Naive thymus-derived CD4-positive, alpha-beta T cell (primary cell): ENCODE data around the gene ROR2. TPM values are rescaled to one million over a fixed set of nuclear protein-coding genes. Genes with fewer than 3 reads are reported as not detected.
"Not testable (repeated sequence)": the region's sequence is repeated elsewhere in the genome, so short reads cannot be mapped to it uniquely, and the experiment has no call there.

ENCODE experiments used
- ATAC-seq: fragments of 150-1000 bp; cut with Tn5 transposase; 2 replicates; pipeline ENCODE4 v1.10.0; 2021; ENCODE audit warnings: mild to moderate bottlenecking, moderate library complexity
- CTCF ChIA-PET: fragments of 350-600 bp; sonication (Branson Sonifier 250); formaldehyde crosslinking; loops from one replicate; lab custom pipeline; 2021; ENCODE audit warnings: antibody characterized with exemption; lab: Charles Lee
- POLR2A ChIA-PET: fragments of 350-600 bp; sonication (Branson Sonifier 250); formaldehyde crosslinking; loops from one replicate; lab custom pipeline; 2021; ENCODE audit warnings: antibody characterized with exemption, inconsistent platforms; lab: Charles Lee
- DNase-seq, 9 donors: peaks; one replicate each; pipeline versions ENCODE4 v3.0.0 to v3.0.0-alpha.2; 2020 to 2022; ENCODE audit warnings: mixed read lengths in 1 of 9
- H3K27ac ChIP-seq: one replicate; pipeline ENCODE4 v1.7.0; 2013; ENCODE audit warnings: mild to moderate bottlenecking, low read depth, low read length, moderate library complexity
- H3K27me3 ChIP-seq, 2 donors: one replicate each; pipeline ENCODE4 v1.7.0; 2013; ENCODE audit warnings: low read length in 2 of 2, mild to moderate bottlenecking in 2 of 2, moderate library complexity in 2 of 2; ENCODE audit not compliant: control insufficient read depth in 2 of 2, insufficient read depth in 2 of 2
- H3K36me3 ChIP-seq, 3 experiments: 1 replicate in 2 of 3; 2 replicates in 1 of 3; pipeline ENCODE4 v1.7.0; 2013; ENCODE audit warnings: low read length in 3 of 3, mild to moderate bottlenecking in 3 of 3, moderate library complexity in 1 of 3; ENCODE audit not compliant: insufficient read depth in 3 of 3, control insufficient read depth in 2 of 3
- H3K4me1 ChIP-seq, 2 donors: one replicate each; pipeline ENCODE4 v1.7.0; 2013; ENCODE audit warnings: low read length in 2 of 2, mild to moderate bottlenecking in 2 of 2, moderate library complexity in 1 of 2; ENCODE audit not compliant: control insufficient read depth in 2 of 2, insufficient read depth in 2 of 2
- H3K4me3 ChIP-seq: 2 replicates; pipeline ENCODE4 v1.7.0; 2013; ENCODE audit warnings: mild to moderate bottlenecking, low read length
- H3K9me3 ChIP-seq, 3 experiments: 1 replicate in 2 of 3; 2 replicates in 1 of 3; pipeline ENCODE4 v1.7.0; 2013; ENCODE audit warnings: low read length in 3 of 3; ENCODE audit not compliant: control insufficient read depth in 2 of 3
- H3K27ac Mint-ChIP-seq, 9 donors: one replicate each; pipeline ENCODE4 v1.8.0; 2020 to 2022; ENCODE audit warnings: mixed read lengths in 9 of 9, mild to moderate bottlenecking in 8 of 9, moderate library complexity in 5 of 9, inconsistent platforms in 2 of 9
- H3K27me3 Mint-ChIP-seq, 5 donors: one replicate each; pipeline ENCODE4 v1.8.0; 2021 to 2022; ENCODE audit warnings: mixed read lengths in 5 of 5, mild to moderate bottlenecking in 1 of 5
- H3K36me3 Mint-ChIP-seq, 5 donors: one replicate each; pipeline ENCODE4 v1.8.0; 2020 to 2022; ENCODE audit warnings: mixed read lengths in 5 of 5, mild to moderate bottlenecking in 3 of 5, inconsistent platforms in 1 of 5
- H3K4me1 Mint-ChIP-seq, 7 donors: one replicate each; pipeline ENCODE4 v1.8.0; 2020 to 2022; ENCODE audit warnings: mixed read lengths in 7 of 7, mild to moderate bottlenecking in 3 of 7, inconsistent platforms in 1 of 7
- H3K4me3 Mint-ChIP-seq, 10 donors: one replicate each; pipeline ENCODE4 v1.8.0; 2020 to 2022; ENCODE audit warnings: mild to moderate bottlenecking in 10 of 10, mixed read lengths in 10 of 10, moderate library complexity in 6 of 10, inconsistent platforms in 2 of 10
- H3K9me3 Mint-ChIP-seq, 11 donors: one replicate each; pipeline ENCODE4 v1.8.0; 2020 to 2022; ENCODE audit warnings: mixed read lengths in 11 of 11, mild to moderate bottlenecking in 4 of 11, inconsistent platforms in 1 of 11, moderate library complexity in 1 of 11
- intact Hi-C, 2 donors: fragments of 100-400 bp; cut with micrococcal nuclease; formaldehyde crosslinking; loops; one replicate each; pipeline ENCODE4 v1.15.1; 2023
- polyA plus RNA-seq, 2 donors: library from polyadenylated mRNA; unstranded; fragments of 300-500 nt; fragmentation: Illumina TruSeq; gene quantifications; one replicate each; pipeline ENCODE4 v1.2.3, GENCODE V29; 2021
- total RNA-seq, 6 experiments: library from RNA in 5 of 6; stranded (reverse) in 5 of 6; gene quantifications; 1 replicate in 5 of 6; 2 replicates in 1 of 6; pipeline ENCODE4 v1.2.3 and lab custom pipeline; 2021 to 2026

ROR2 gene
- total and polyA plus RNA-seq, 7 experiments from 2014 or later, result 0.48 to 2.1 TPM; not detected in 5

DNA sequence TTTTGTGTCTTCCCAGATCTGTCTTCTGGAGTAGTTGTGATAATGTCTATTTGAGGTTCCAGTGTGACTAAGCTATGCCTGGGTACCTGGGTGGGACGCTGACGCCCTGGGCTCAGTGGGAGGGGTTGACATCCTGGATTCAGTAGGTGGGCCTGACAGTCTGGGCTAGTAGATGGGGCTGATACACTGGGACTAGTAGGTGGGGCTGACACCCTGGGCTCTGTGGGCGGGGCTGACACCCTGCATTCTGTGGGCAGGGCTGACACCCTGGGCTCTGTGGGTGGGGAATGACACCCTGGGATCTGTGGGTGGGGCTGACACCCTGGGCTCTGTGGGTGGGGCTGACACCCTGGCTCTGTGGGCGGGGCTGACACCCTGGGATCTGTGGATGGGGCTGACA lies 153.5 kb downstream of the ROR2 start:
- H3K9me3 Mint-ChIP-seq, H3K27ac ChIP-seq, H3K9me3 ChIP-seq, H3K36me3 Mint-ChIP-seq, H3K27me3 ChIP-seq, H3K27me3 Mint-ChIP-seq, CTCF ChIA-PET, H3K36me3 ChIP-seq, intact Hi-C loops, POLR2A ChIA-PET, H3K4me3 Mint-ChIP-seq, H3K4me3 ChIP-seq: not testable (repeated sequence)
- H3K4me1 Mint-ChIP-seq, result peaks cover 0 to 22% (median 6%) of the 10 kb centered on the region in 7 donors
- H3K4me1 ChIP-seq, result peaks cover 0 to 20% of the 10 kb centered on the region in 2 donors
- H3K27ac Mint-ChIP-seq, result peak overlapping the region in 1 of 9 donors; percentile 75
- peak in 1 of 9 donors; percentile 30 for DNase-seq
- ATAC-seq, result peak; percentile 58

DNA sequence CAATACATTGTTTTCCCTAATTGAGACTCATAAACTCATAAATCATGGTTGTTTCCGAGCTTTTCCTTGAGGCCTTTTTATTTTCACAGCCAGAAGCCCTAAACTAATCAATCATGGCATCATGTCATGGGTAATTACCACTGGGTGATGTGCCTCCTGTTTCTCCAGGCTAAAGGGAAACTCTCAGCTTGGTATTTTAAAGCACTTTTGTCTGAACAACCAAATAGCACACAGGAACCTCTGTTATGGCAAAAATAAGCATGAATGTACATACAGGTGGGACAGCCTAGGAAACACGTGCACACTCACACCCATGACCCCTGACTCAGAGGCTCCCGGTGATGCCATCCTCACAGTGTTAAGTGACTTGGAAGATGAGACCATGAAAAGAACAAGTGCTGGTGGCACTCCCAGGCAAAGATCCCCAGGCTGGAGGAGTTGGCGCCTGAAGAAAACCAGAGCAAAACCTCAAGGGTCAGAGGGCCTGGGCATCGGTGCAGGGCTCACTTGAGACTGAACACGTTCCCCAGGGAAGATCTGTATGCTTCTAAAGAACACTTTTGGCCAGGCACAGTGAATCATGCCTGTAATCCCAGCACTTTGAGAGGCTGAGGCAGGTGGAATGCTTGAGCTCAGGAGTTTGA lies 154.3 kb downstream of the ROR2 start:
- no peak overlapping the region for H3K4me3 Mint-ChIP-seq
- Histone ChIP-seq H3K4me1 (peaks cover 0 to 18% of the 10 kb centered on the region in 2 donors), H3K36me3 (no peaks in the 10 kb centered on the region), H3K27me3 (no peaks in the 10 kb centered on the region), H3K27ac (no peak overlapping the region), H3K4me3 (no peak overlapping the region), H3K9me3 (no peaks in the 10 kb centered on the region)
- ATAC-seq (no peak), DNase-seq (no peak)
- peak overlapping the region in 1 of 9 donors; percentile 66 for H3K27ac Mint-ChIP-seq
- intact Hi-C loops, result no loop called here
- no peaks in the 10 kb centered on the region for H3K9me3 Mint-ChIP-seq
- ChIA-PET CTCF (no interaction called here), POLR2A (no interaction called here)
- peaks cover 0 to 22% (median 6%) of the 10 kb centered on the region in 7 donors for H3K4me1 Mint-ChIP-seq
- no peaks in the 10 kb centered on the region for H3K36me3 Mint-ChIP-seq
- H3K27me3 Mint-ChIP-seq, result peaks cover 0 to 8% (median 3%) of the 10 kb centered on the region in 5 donors

DNA sequence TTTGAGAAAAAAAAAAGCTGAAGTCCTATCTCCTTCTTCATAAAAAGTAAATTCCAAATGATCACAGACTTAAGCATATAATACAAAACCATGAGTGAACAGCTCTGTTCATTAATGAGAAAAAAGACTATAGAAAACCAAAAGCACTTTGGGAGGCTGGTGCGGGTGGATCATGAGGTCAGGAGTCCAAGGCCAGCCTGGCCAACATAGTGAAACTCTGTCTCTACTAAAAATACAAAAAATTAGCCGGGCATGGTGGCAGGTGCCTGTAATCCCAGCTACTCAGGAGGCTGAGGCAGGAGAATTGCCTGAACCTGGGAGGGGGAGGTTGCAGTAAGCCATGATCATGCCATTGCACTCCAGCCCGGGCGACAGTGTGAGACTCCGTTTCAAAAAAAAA lies 156.7 kb downstream of the ROR2 start:
- H3K4me1 Mint-ChIP-seq, H3K36me3 Mint-ChIP-seq, H3K27ac Mint-ChIP-seq, ATAC-seq, H3K9me3 Mint-ChIP-seq, H3K9me3 ChIP-seq, intact Hi-C loops, H3K4me3 ChIP-seq, H3K27ac ChIP-seq, H3K27me3 ChIP-seq, POLR2A ChIA-PET, H3K4me3 Mint-ChIP-seq, CTCF ChIA-PET, DNase-seq, H3K4me1 ChIP-seq, H3K36me3 ChIP-seq: not testable (repeated sequence)
- peaks cover 0 to 13% (median 3%) of the 10 kb centered on the region in 5 donors for H3K27me3 Mint-ChIP-seq

DNA sequence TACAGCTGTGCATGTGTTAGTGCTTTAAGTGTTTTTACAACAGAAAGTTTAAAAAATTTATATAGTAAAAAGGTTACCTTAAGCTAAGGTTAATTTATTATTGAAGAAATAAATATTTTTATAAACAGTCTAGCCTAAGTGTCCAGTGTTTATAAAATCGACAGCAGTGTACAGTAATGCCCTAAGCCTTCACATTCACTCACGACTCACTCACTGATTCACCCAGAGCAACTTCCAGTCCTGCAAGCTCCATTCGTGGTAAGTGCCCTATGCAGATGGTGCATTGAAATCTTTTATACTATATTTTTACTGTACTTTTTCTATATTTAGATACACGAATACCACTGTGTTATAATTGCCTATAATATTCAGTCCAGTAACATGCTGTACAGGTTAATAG lies 159.1 kb downstream of the ROR2 start:
- no peak overlapping the region for H3K27ac Mint-ChIP-seq
- CTCF ChIA-PET, result no interaction called here

DNA sequence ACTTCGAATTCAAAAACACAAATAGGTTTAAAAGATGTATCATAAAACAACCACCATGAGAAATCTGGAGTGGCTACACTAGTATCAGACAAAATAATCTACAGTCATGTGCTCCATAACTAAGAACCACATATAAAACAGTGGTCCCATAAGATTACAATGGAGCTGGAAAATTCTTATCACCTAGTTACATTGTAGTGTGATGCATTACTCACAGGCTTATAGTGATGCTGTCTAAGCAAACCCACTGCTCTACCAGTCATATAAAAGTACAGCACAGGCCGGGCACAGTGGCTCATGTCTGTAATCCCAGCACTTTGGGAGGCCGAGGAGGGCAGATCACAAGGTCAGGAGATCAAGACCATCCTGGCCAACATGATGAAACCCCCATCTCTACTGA lies 160.1 kb downstream of the ROR2 start:
- Mint-ChIP-seq H3K4me1 (peaks cover 0 to under 1% (median 0%) of the 10 kb centered on the region in 7 donors), H3K27me3 (peaks cover 11 to 31% (median 21%) of the 10 kb centered on the region in 5 donors), H3K27ac (no peak overlapping the region), H3K9me3 (peaks cover 0 to 18% (median 6%) of the 10 kb centered on the region in 11 donors), H3K4me3 (no peak overlapping the region), H3K36me3 (no peaks in the 10 kb centered on the region)
- H3K9me3 ChIP-seq, result no peaks in the 10 kb centered on the region
- no peak overlapping the region for H3K27ac ChIP-seq
- DNase-seq (no peak), ATAC-seq (no peak)
- H3K36me3 ChIP-seq, result no peaks in the 10 kb centered on the region
- H3K27me3 ChIP-seq, result no peaks in the 10 kb centered on the region
- H3K4me1 ChIP-seq, result no peaks in the 10 kb centered on the region
- ChIA-PET POLR2A (no interaction called here), CTCF (no interaction called here)
- intact Hi-C loops, result no loop called here
- H3K4me3 ChIP-seq, result no peak overlapping the region

More for the DNA sequence above, 159.1 kb downstream of the ROR2 start:
- Histone ChIP-seq H3K9me3 (no peaks in the 10 kb centered on the region), H3K36me3 (no peaks in the 10 kb centered on the region), H3K27me3 (no peaks in the 10 kb centered on the region), H3K4me3 (no peak overlapping the region), H3K4me1 (no peaks in the 10 kb centered on the region), H3K27ac (no peak overlapping the region)
- Mint-ChIP-seq H3K36me3 (no peaks in the 10 kb centered on the region), H3K27me3 (peaks cover 7 to 24% (median 11%) of the 10 kb centered on the region in 5 donors), H3K4me1 (peaks cover 0 to 4% (median 0%) of the 10 kb centered on the region in 7 donors), H3K9me3 (peaks cover 0 to 18% (median 6%) of the 10 kb centered on the region in 11 donors), H3K4me3 (no peak overlapping the region)
- intact Hi-C loops, result no loop called here
- DNase-seq (no peak), ATAC-seq (no peak)
- POLR2A ChIA-PET, result no interaction called here

DNA sequence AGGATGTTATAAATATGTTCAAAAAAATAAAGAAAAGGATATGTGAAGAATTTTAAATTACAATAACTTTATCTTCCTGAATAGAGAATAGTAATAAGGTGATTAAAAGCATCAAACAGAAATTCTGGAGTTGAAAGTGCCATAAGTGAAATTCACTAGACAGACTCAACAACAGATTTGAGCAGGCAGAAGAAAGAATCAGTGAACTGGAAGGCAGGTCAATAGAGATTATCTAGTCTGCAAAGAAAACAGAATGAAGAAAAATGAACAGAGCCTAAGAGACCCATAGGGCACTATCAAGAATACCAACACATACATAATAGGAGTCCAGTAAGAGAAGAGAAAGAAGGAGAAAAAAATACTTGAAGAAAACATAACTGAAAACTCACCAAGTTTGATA lies 162.1 kb downstream of the ROR2 start:
- ChIA-PET CTCF (no interaction called here), POLR2A (no interaction called here)
- ATAC-seq, result no peak
- no peak overlapping the region for H3K4me3 ChIP-seq
- Mint-ChIP-seq H3K9me3 (peaks cover 2 to 25% (median 10%) of the 10 kb centered on the region in 11 donors), H3K27ac (no peak overlapping the region), H3K27me3 (peaks cover 27 to 40% (median 33%) of the 10 kb centered on the region in 5 donors), H3K36me3 (no peaks in the 10 kb centered on the region), H3K4me3 (no peak overlapping the region), H3K4me1 (peaks cover under 1 to 15% (median 5%) of the 10 kb centered on the region in 7 donors)
- H3K4me1 ChIP-seq, result peaks cover 0 to 3% of the 10 kb centered on the region in 2 donors
- H3K9me3 ChIP-seq, result peaks cover 0 to 4% (median 0%) of the 10 kb centered on the region in 3 experiments
- no peaks in the 10 kb centered on the region for H3K27me3 ChIP-seq
- H3K36me3 ChIP-seq, result no peaks in the 10 kb centered on the region
- intact Hi-C loops, result no loop called here
- H3K27ac ChIP-seq, result no peak overlapping the region
- DNase-seq, result no peak
